Neural progenitor cell (in vitro differentiated cells): ENCODE data around the gene UPF3B. TPM values are rescaled to one million over a fixed set of nuclear protein-coding genes. Genes with fewer than 3 reads are reported as not detected.
"Not testable (repeated sequence)": the region's sequence is repeated elsewhere in the genome, so short reads cannot be mapped to it uniquely, and the experiment has no call there.

Experiments
- DNase-seq: peaks from one replicate; pipeline ENCODE4 v3.0.0-alpha.2; 2016; ENCODE audit warnings: low spot score
- H2AFZ ChIP-seq: fragments of 200-600 bp; sonication (generic); replicated peaks from 2 replicates; pipeline ENCODE4 v1.6.1; 2016; ENCODE audit warnings: antibody characterized with exemption
- H3F3A ChIP-seq: fragments of 200-600 bp; sonication (generic); 2 replicates; pipeline ENCODE4 v1.6.1; 2016; ENCODE audit warnings: antibody characterized with exemption, low read depth
- H3K27ac ChIP-seq: fragments of 200-600 bp; sonication (generic); 2 replicates; pipeline ENCODE4 v1.5.1; 2016; ENCODE audit warnings: mild to moderate bottlenecking
- H3K27me3 ChIP-seq: fragments of 200-600 bp; sonication (generic); 2 replicates; pipeline ENCODE4 v1.6.1; 2016; ENCODE audit warnings: mild to moderate bottlenecking, moderate library complexity
- H3K36me3 ChIP-seq: fragments of 200-600 bp; sonication (generic); 2 replicates; pipeline ENCODE4 v1.5.1; 2016
- H3K4me1 ChIP-seq: fragments of 200-600 bp; sonication (generic); 2 replicates; pipeline ENCODE4 v1.6.1; 2016; ENCODE audit warnings: mixed run types
- H3K4me2 ChIP-seq: fragments of 200-600 bp; sonication (generic); 2 replicates; pipeline ENCODE4 v1.6.1; 2016
- H3K4me3 ChIP-seq: fragments of 200-600 bp; sonication (generic); 2 replicates; pipeline ENCODE4 v1.5.1; 2016
- H3K79me2 ChIP-seq: fragments of 200-600 bp; sonication (generic); 2 replicates; pipeline ENCODE4 v1.6.1; 2016; ENCODE audit warnings: low read depth
- H3K9ac ChIP-seq: fragments of 200-600 bp; sonication (generic); 2 replicates; pipeline ENCODE4 v1.6.1; 2016
- H3K9me3 ChIP-seq: fragments of 200-600 bp; sonication (generic); 2 replicates; pipeline ENCODE4 v1.5.1; 2016; ENCODE audit warnings: low read depth
- H4K20me1 ChIP-seq: fragments of 200-600 bp; sonication (generic); 2 replicates; pipeline ENCODE4 v1.6.1; 2016; ENCODE audit warnings: low read depth
- H3K27ac Mint-ChIP-seq: 3 replicates; pipeline ENCODE4 v1.8.0; 2021; ENCODE audit warnings: mixed read lengths
- H3K27me3 Mint-ChIP-seq: 2 replicates; pipeline ENCODE4 v1.8.0; 2022; ENCODE audit warnings: low read depth, mild to moderate bottlenecking, inconsistent platforms, moderate library complexity, mixed read lengths; ENCODE audit not compliant: insufficient read depth
- H3K36me3 Mint-ChIP-seq: 3 replicates; pipeline ENCODE4 v1.8.0; 2021; ENCODE audit warnings: mixed read lengths
- H3K4me1 Mint-ChIP-seq: 3 replicates; pipeline ENCODE4 v1.8.0; 2021; ENCODE audit warnings: mixed read lengths
- H3K4me3 Mint-ChIP-seq: 3 replicates; pipeline ENCODE4 v1.8.0; 2021; ENCODE audit warnings: mild to moderate bottlenecking, moderate library complexity, mixed read lengths
- H3K9me3 Mint-ChIP-seq: 3 replicates; pipeline ENCODE4 v1.8.0; 2020; ENCODE audit warnings: mixed read lengths
- CTCF ChIP-seq: fragments of 200-600 bp; sonication (generic); IDR thresholded peaks from 2 replicates; pipeline ENCODE4 v1.5.1; 2017; ENCODE audit warnings: antibody characterized with exemption, mild to moderate bottlenecking
- EZH2 ChIP-seq: fragments of 200-600 bp; sonication (generic); IDR thresholded peaks from 2 replicates; pipeline ENCODE4 v1.6.1; 2017; ENCODE audit warnings: antibody characterized with exemption, mild to moderate bottlenecking, moderate library complexity
- EZH2phosphoT487 ChIP-seq: fragments of 200-600 bp; sonication (generic); IDR thresholded peaks from 2 replicates; pipeline ENCODE4 v1.6.1; 2017; ENCODE audit warnings: antibody characterized with exemption
- total RNA-seq: library from RNA; depleted of rRNA; stranded (reverse); fragments of >200 nt; gene quantifications from 2 replicates; pipeline ENCODE4 v1.2.3, GENCODE V29; 2015; ENCODE audit warnings: low replicate concordance

Gene UPF3B
- total RNA-seq, 1 donor from 2014 or later = 21.7 TPM

GRCh38 chrX:119828446-119828845 lies 24.3 kb downstream of the UPF3B start:
- Mint-ChIP-seq H3K4me3 (no peak overlapping the region), H3K27ac (no peak overlapping the region), H3K36me3 (peaks cover 15% of the 10 kb centered on the region), H3K9me3 (peaks cover 2% of the 10 kb centered on the region), H3K27me3 (no peaks in the 10 kb centered on the region), H3K4me1 (peaks cover 3% of the 10 kb centered on the region)
- Histone ChIP-seq H3K9me3 (no peaks in the 10 kb centered on the region), H3K4me2 (no peak overlapping the region), H3F3A (no peaks in the 10 kb centered on the region), H3K79me2 (no peaks in the 10 kb centered on the region), H3K36me3 (no peaks in the 10 kb centered on the region), H2AFZ (no peak overlapping the region), H3K27me3 (no peaks in the 10 kb centered on the region), H3K4me3 (no peak overlapping the region), H3K9ac (no peak overlapping the region), H4K20me1 (no peaks in the 10 kb centered on the region), H3K27ac (no peak overlapping the region), H3K4me1 (no peaks in the 10 kb centered on the region)
- TF ChIP-seq EZH2 (no peak), CTCF (no peak), EZH2phosphoT487 (no peak)
- DNase-seq = no peak

- Histone ChIP-seq H3K4me3 (no peak overlapping the region), H4K20me1 (no peaks in the 10 kb centered on the region), H3K27me3 (no peaks in the 10 kb centered on the region), H3K9ac (no peak overlapping the region), H3K4me2 (no peak overlapping the region), H3K27ac (no peak overlapping the region), H3K9me3 (no peaks in the 10 kb centered on the region), H3K4me1 (no peaks in the 10 kb centered on the region), H2AFZ (no peak overlapping the region), H3K79me2 (no peaks in the 10 kb centered on the region), H3K36me3 (no peaks in the 10 kb centered on the region), H3F3A (no peaks in the 10 kb centered on the region)
- Mint-ChIP-seq H3K4me3 (no peak overlapping the region), H3K27me3 (no peaks in the 10 kb centered on the region), H3K36me3 (peaks cover 12% of the 10 kb centered on the region), H3K4me1 (peaks cover 3% of the 10 kb centered on the region), H3K27ac (no peak overlapping the region), H3K9me3 (no peaks in the 10 kb centered on the region)
- no peak for DNase-seq
- TF ChIP-seq CTCF (no peak), EZH2phosphoT487 (no peak), EZH2 (no peak)
These were observed 26.3 kb downstream of the UPF3B start for GRCh38 chrX:119826399-119826959.

GRCh38 chrX:119824221-119824620 lies 28.5 kb downstream of the UPF3B start:
- not testable (repeated sequence) for H3K9me3 ChIP-seq, H3K27me3 Mint-ChIP-seq, H3K4me1 ChIP-seq, H2AFZ ChIP-seq, H3K4me3 Mint-ChIP-seq, H3K27ac ChIP-seq, H3K27ac Mint-ChIP-seq, H3K9me3 Mint-ChIP-seq, H3K79me2 ChIP-seq, H3F3A ChIP-seq, DNase-seq, H3K9ac ChIP-seq, H3K27me3 ChIP-seq, H4K20me1 ChIP-seq, H3K36me3 Mint-ChIP-seq, H3K4me2 ChIP-seq, H3K4me1 Mint-ChIP-seq, H3K4me3 ChIP-seq, H3K36me3 ChIP-seq

GRCh38 chrX:119821703-119822102 lies 31.1 kb downstream of the UPF3B start:
- not testable (repeated sequence) for H3K27me3 ChIP-seq, H3K27me3 Mint-ChIP-seq, H3K36me3 Mint-ChIP-seq, H3K9ac ChIP-seq, H3K9me3 ChIP-seq, H3K36me3 ChIP-seq, H3K27ac Mint-ChIP-seq, H3K4me3 Mint-ChIP-seq, H3K4me1 Mint-ChIP-seq, H3K4me3 ChIP-seq, H3K79me2 ChIP-seq, DNase-seq, H4K20me1 ChIP-seq, H3K4me1 ChIP-seq, H3K9me3 Mint-ChIP-seq, H3K27ac ChIP-seq, H2AFZ ChIP-seq, H3F3A ChIP-seq, H3K4me2 ChIP-seq
